AG04450 (cell line): ENCODE results near the gene DNAH1. TPM values are rescaled to one million over a fixed set of nuclear protein-coding genes. Genes with fewer than 3 reads are reported as not detected.

Source experiments
- CTCF ChIA-PET: fragments of 300-600, 350-600 bp; formaldehyde crosslinking; extraction: SDS; loops from one replicate; lab custom pipeline; 2022; ENCODE audit warnings: antibody characterized with exemption, inconsistent platforms; lab: Charles Lee
- POLR2A ChIA-PET: fragments of 350-600 bp; formaldehyde crosslinking; extraction: SDS; loops from one replicate; lab custom pipeline; 2021; ENCODE audit warnings: antibody characterized with exemption, inconsistent platforms; lab: Yijun Ruan, JAX
- DNase-seq: peaks from one replicate; pipeline ENCODE4 v3.0.0-alpha.2; 2011; ENCODE audit warnings: low read depth, low spot score
- H3K27ac ChIP-seq: one replicate; pipeline ENCODE4 v1.5.1; 2012; ENCODE audit warnings: low read depth, low read length, control low read depth
- H3K27me3 ChIP-seq: one replicate; pipeline ENCODE4 v1.6.0; 2012; ENCODE audit warnings: low read length; ENCODE audit not compliant: control insufficient read depth, insufficient read depth
- H3K4me3 ChIP-seq: 2 replicates; pipeline ENCODE4 v1.5.1; 2011; ENCODE audit warnings: mild to moderate bottlenecking, low read depth, low read length, control low read depth
- H3K9me3 ChIP-seq: 2 replicates; pipeline ENCODE4 v1.5.1; 2012; ENCODE audit warnings: low read length; ENCODE audit not compliant: control insufficient read depth, insufficient read depth
- polyA plus RNA-seq: library from polyadenylated mRNA; depleted of rRNA; stranded (reverse); fragments of >200 nt; gene quantifications from 2 replicates; pipeline ENCODE4 v1.2.3, GENCODE V29; 2011
- TF ChIP-seq, protein P1 (sequence below): IDR thresholded peaks from 2 replicates; pipeline ENCODE4 v1.5.1; 2011; ENCODE audit warnings: low read depth, low read length, control low read depth, inconsistent platforms

DNAH1 gene
- polyA plus RNA-seq, 1 experiment: 1.4 TPM

GRCh38 chr3:52343946-52344600 is 28.0 kb downstream of the DNAH1 start:
- ChIA-PET POLR2A (no interaction called here), CTCF (interaction anchor here (0.7 to 2.3 kb wide), 2 partner anchors 60 to 124 kb away, joined by 3 to 10 read pairs; no protein-coding TSS in a partner anchor)
- Histone ChIP-seq H3K4me3 (no peak overlapping the region), H3K27me3 (no peaks in the 10 kb centered on the region), H3K9me3 (no peaks in the 10 kb centered on the region; the same call in 1 of the 2 replicates), H3K27ac (no peak overlapping the region)
- no peak for DNase-seq
- TF ChIP-seq, protein P1, sequence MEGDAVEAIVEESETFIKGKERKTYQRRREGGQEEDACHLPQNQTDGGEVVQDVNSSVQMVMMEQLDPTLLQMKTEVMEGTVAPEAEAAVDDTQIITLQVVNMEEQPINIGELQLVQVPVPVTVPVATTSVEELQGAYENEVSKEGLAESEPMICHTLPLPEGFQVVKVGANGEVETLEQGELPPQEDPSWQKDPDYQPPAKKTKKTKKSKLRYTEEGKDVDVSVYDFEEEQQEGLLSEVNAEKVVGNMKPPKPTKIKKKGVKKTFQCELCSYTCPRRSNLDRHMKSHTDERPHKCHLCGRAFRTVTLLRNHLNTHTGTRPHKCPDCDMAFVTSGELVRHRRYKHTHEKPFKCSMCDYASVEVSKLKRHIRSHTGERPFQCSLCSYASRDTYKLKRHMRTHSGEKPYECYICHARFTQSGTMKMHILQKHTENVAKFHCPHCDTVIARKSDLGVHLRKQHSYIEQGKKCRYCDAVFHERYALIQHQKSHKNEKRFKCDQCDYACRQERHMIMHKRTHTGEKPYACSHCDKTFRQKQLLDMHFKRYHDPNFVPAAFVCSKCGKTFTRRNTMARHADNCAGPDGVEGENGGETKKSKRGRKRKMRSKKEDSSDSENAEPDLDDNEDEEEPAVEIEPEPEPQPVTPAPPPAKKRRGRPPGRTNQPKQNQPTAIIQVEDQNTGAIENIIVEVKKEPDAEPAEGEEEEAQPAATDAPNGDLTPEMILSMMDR: no peak

GRCh38 chr3:52345521-52346109 is 29.5 kb downstream of the DNAH1 start:
- Histone ChIP-seq H3K27ac (no peak overlapping the region), H3K9me3 (no peaks in the 10 kb centered on the region; the same call in 1 of the 2 replicates), H3K27me3 (no peaks in the 10 kb centered on the region), H3K4me3 (no peak overlapping the region)
- ChIA-PET POLR2A (no interaction called here), CTCF (interaction anchor here (0.5 to 1.1 kb wide), 2 partner anchors 126 to 127 kb away, joined by 3 to 5 read pairs; no protein-coding TSS in a partner anchor)
- TF ChIP-seq, protein P1: no peak
- DNase-seq: no peak

- Histone ChIP-seq H3K27ac (no peak overlapping the region), H3K4me3 (no peak overlapping the region), H3K9me3 (no peaks in the 10 kb centered on the region; the same call in 1 of the 2 replicates), H3K27me3 (no peaks in the 10 kb centered on the region)
- CTCF ChIA-PET: interaction anchor here (1.1 to 1.8 kb wide), 3 partner anchors 7 to 128 kb away, joined by 3 to 10 read pairs (median 3); no protein-coding TSS in a partner anchor
- TF ChIP-seq, protein P1: no peak
- POLR2A ChIA-PET: interaction anchor here (0.5 to 0.7 kb wide), 2 partner anchors 69 to 753 kb away, joined by 3 to 7 read pairs; partner anchors contain the start of gene WDR82
- DNase-seq: peak; percentile 23
These were observed 30.8 kb downstream of the DNAH1 start for GRCh38 chr3:52346623-52347530.

DNA sequence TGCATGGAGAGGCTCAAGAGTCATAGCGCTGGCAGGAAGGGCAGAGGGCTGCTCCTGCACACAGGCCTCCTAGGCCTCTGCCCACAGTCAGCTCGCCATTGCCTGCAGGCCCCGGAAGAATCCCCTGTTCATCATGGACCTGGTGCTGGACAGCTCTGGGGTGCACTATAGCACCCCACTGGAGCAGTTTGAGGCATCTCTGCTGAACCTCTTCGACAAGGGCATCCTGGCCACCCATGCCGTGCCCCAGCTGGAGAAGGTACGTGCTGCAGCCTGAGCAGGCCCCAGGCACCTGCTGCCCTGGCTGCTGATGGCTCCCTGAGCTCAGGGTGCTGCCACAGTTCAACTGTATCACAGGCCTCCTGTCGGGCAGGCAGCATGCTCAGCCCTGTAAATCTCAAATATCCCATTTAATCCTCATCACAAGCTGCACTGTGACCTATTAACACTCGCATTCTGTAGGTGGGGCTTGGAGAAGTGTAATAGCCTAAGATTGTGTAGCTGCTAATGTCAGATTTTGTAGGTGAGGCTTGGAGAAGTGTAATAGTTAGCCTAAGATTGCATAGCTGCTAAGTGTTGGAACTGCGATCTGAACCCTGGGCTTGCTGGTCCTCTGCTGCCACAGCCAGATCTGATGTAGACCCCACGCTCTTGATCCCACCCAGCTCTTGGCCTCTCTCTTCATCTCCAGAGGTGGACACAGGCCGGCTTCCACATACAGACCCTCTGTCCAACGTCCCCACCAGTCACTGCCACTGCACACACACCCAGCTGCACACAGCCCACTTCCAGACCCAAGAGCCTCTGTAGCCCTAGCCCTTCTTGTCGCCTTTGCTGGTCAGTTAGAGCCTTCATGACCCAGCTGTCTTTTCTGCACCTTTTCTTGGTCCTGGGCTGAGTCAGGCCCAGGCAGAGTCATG is 31.9 kb downstream of the DNAH1 start:
- H3K4me3 ChIP-seq: no peak overlapping the region
- H3K27ac ChIP-seq: no peak overlapping the region
- ChIA-PET POLR2A (interaction anchor here (0.5 kb wide), 1 partner anchor 754 kb away, joined by 7 read pairs; no protein-coding TSS in a partner anchor), CTCF (interaction anchor here (1.8 kb wide), 1 partner anchor 8 kb away, joined by 10 read pairs; no protein-coding TSS in a partner anchor)
- TF ChIP-seq, protein P1: no peak
- no peak for DNase-seq
- H3K9me3 ChIP-seq: no peaks in the 10 kb centered on the region; the same call in 1 of the 2 replicates
- H3K27me3 ChIP-seq: no peaks in the 10 kb centered on the region
